GM18511 (cell line): ENCODE results near the gene SLC24A3.

Experiments used
- ATAC-seq: cut with Tn5 transposase; IDR thresholded peaks from one replicate; pipeline ENCODE4 v1.9.1; 2021; ENCODE audit warnings: mild to moderate bottlenecking, moderate library complexity; ENCODE audit not compliant: unreplicated experiment

Gene SLC24A3

GRCh38 chr20:19451231-19451922, 238.9 kb downstream of the SLC24A3 start:
- no peak for ATAC-seq

GRCh38 chr20:19451923-19452295, 239.5 kb downstream of the SLC24A3 start:
- ATAC-seq = no peak

GRCh38 chr20:19453410-19453809, 241.0 kb downstream of the SLC24A3 start:
- no peak for ATAC-seq

- ATAC-seq = no peak
These were observed 241.4 kb downstream of the SLC24A3 start for GRCh38 chr20:19453862-19454261.

GRCh38 chr20:19456595-19457395, 244.4 kb downstream of the SLC24A3 start:
- no peak for ATAC-seq

- ATAC-seq = no peak
These were observed 245.2 kb downstream of the SLC24A3 start for GRCh38 chr20:19457611-19458010.

- no peak for ATAC-seq
These were observed 247.9 kb downstream of the SLC24A3 start for GRCh38 chr20:19460386-19460785.

GRCh38 chr20:19462491-19462890, 250.0 kb downstream of the SLC24A3 start:
- ATAC-seq = no peak

GRCh38 chr20:19463597-19463996, 251.2 kb downstream of the SLC24A3 start:
- ATAC-seq = no peak

GRCh38 chr20:19465536-19465935, 253.1 kb downstream of the SLC24A3 start:
- ATAC-seq = no peak

GRCh38 chr20:19466206-19466928, 253.9 kb downstream of the SLC24A3 start:
- ATAC-seq = no peak

GRCh38 chr20:19473216-19473921, 260.9 kb downstream of the SLC24A3 start:
- ATAC-seq = no peak

- no peak for ATAC-seq
These were observed 261.5 kb downstream of the SLC24A3 start for GRCh38 chr20:19473922-19474286.

- ATAC-seq = no peak
These were observed 266.0 kb downstream of the SLC24A3 start for GRCh38 chr20:19478320-19478895.

GRCh38 chr20:19482726-19483125, 270.3 kb downstream of the SLC24A3 start:
- ATAC-seq = no peak

GRCh38 chr20:19483309-19483708, 270.9 kb downstream of the SLC24A3 start:
- ATAC-seq = no peak

GRCh38 chr20:19486446-19486845, 274.0 kb downstream of the SLC24A3 start:
- no peak for ATAC-seq

- no peak for ATAC-seq
These were observed 275.0 kb downstream of the SLC24A3 start for GRCh38 chr20:19487420-19487819.

GRCh38 chr20:19491241-19491640, 278.8 kb downstream of the SLC24A3 start:
- no peak for ATAC-seq

- no peak for ATAC-seq
These were observed 279.7 kb downstream of the SLC24A3 start for GRCh38 chr20:19492116-19492515.
